GM12873 (cell line): ENCODE data around the gene DPM1.

Experiments used
- TF ChIP-seq, protein P1 (sequence below): IDR thresholded peaks from 2 replicates; pipeline ENCODE4 v1.5.1; 2012; ENCODE audit warnings: low read depth, mild to moderate bottlenecking, moderate library complexity, low read length, control low read depth; ENCODE audit not compliant: insufficient read depth; ENCODE audit errors: missing control alignments

DPM1 gene

DNA sequence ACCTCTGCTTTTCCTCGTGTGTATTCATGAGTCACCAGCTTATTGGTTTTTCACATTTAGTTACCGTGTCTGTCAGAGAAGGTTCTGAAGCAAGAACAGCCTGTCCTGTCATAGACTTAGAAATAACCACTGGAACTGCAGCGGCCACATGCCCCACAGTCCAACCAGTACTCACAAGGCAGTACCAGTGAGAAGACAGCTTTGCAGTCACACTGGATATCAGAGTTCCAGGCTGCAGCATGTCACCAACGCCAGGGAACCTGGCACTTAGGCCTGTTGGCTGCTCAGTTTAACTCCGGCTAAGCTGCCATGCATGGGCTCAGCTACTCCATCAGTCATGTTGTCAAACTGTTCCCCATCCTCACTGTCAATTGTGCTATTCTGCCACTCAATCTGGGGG is 67.2 kb downstream of the DPM1 start:
- TF ChIP-seq, protein P1, sequence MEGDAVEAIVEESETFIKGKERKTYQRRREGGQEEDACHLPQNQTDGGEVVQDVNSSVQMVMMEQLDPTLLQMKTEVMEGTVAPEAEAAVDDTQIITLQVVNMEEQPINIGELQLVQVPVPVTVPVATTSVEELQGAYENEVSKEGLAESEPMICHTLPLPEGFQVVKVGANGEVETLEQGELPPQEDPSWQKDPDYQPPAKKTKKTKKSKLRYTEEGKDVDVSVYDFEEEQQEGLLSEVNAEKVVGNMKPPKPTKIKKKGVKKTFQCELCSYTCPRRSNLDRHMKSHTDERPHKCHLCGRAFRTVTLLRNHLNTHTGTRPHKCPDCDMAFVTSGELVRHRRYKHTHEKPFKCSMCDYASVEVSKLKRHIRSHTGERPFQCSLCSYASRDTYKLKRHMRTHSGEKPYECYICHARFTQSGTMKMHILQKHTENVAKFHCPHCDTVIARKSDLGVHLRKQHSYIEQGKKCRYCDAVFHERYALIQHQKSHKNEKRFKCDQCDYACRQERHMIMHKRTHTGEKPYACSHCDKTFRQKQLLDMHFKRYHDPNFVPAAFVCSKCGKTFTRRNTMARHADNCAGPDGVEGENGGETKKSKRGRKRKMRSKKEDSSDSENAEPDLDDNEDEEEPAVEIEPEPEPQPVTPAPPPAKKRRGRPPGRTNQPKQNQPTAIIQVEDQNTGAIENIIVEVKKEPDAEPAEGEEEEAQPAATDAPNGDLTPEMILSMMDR: no peak

DNA sequence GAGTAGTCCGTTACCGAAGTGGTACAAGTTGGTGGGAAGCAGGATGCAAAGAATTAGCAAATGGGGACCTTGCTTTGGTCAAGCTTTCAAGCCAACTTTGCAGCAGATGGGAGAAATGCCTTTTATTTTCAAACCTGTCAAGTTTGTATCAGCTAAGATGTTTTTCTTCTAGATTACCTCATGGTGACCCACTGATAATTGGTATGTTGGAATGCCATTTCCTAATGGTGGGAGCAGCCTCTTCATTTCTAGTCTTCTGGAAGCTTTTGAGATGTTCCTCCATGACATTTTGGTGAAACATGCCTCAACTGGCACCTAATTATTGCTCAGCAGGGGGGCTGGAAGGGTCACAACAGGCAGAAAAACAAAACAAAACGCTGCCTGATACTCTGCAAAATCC is 70.8 kb downstream of the DPM1 start:
- TF ChIP-seq, protein P1: no peak

DNA sequence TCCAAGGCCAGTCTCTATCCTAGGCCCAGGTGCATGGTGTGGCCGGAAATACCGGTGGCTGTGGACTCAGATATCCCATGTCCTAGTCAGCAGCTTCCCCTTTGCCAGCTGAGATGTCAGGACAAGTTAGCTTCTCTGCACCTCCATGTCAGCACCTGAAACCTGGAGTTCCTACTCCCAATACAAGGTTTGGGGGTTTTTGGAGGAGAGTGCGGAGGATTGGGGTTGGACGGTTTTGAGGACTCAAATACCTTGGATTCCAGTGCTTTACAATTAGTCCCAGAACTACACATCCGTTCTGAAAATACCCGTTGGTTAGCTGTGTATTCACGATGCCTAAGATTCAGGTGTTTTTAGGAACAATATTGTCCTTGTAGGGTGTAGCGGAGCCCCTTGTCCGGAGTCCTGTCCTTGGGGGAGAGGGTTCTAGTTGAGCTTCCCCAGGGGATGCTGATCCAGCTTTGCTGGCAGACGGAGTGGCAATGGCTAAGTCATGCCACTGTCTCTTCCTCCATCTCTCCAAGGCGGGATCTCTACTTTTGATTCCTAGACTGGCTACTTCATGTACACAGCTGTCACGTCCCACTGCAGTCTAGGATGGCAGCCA is 72.0 kb downstream of the DPM1 start:
- TF ChIP-seq, protein P1: no peak

DNA sequence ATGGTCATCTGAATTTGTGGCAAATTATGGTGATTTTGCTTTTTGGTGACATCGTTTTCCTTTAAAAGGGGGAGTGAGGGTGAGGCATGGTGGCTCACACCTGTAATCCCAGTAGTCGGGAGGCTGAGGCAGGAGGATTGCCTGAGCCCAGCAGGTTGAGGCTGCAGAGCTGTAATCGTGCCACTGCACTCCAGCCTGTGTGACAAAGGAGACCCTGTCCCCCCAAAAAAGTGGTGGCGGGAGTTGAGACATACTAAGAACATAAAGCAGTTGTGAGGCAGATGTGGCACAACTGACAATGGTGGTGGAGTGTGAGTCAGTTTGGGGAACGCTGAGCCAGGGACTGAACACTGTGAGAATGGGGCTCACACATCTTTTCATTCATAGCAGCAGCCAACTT is 72.6 kb downstream of the DPM1 start:
- TF ChIP-seq, protein P1: no peak

DNA sequence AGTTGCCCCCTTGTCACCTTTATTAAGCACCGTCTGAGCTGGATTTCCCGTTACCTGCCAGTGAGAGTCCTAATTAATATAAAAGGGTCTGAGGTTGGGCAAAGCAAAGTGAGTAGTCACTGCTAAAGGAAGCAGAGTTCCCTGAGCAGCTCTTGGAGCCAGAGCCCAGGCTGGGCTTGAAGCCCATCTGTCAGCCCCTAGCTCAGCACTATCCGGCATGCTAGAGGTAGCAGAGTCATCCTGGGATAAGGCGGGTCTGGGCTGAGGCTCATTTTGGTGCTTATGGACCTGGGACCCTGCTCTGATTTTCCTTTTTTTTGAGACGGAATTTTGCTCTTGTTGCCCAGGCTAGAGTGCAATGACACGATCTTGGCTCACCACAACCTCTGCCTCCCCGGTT is 73.3 kb downstream of the DPM1 start:
- TF ChIP-seq, protein P1: no peak
